GM21360 (cell line): ENCODE data around the gene P3R3URF.

Experiments used
- ATAC-seq: cut with Tn5 transposase; IDR thresholded peaks from one replicate; pipeline ENCODE4 v1.9.1; 2021; ENCODE audit warnings: mild to moderate bottlenecking, moderate library complexity; ENCODE audit not compliant: unreplicated experiment

The P3R3URF gene

DNA sequence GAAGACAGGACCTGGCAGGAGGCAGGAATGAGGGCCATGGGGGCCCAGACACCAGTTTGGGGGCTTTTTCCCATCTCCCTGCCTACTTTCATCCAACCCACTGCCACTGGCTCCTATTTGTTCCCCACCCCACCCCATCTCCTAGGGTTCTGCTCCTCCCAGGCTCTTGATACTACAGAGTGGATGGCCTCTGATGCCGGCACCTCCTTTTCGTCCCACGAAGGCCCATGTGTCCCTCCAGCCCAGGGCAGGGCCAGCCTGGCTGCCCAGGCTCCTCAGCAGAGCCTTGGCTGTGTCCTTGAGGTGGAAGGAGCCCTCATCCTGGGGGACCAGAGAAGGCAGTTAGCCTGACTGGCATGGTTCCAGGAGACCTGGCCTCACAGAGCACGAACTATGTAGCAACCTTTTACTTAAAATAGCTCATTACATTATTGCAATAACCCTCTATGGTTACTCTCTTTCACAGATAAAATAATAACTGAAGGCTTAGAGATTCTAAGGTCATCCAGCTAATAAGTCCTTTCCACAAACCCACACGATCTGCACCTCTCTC, 18.4 kb upstream of the P3R3URF start:
- no peak for ATAC-seq

GRCh38 chr1:46193984-46194570, 17.8 kb upstream of the P3R3URF start:
- ATAC-seq, result no peak

DNA sequence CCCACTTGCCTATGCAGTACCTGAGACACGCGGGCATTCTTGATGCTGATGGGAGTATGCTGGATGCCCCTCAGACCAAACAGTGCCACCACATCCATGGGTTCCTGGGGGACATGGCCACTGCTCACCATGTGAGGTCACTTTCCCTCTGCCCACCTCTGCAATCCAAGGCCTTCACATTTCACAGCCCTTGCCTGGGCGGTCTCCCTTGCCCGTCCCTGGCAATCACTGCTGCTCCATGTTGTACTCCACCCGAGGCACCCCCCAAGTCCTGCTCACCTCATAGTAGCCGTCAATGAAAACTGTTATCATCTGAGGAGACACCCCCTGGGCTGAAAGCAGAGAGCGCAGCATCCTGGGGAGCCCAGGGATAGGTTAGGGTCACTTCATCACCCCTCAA, 17.0 kb upstream of the P3R3URF start:
- no peak for ATAC-seq

DNA sequence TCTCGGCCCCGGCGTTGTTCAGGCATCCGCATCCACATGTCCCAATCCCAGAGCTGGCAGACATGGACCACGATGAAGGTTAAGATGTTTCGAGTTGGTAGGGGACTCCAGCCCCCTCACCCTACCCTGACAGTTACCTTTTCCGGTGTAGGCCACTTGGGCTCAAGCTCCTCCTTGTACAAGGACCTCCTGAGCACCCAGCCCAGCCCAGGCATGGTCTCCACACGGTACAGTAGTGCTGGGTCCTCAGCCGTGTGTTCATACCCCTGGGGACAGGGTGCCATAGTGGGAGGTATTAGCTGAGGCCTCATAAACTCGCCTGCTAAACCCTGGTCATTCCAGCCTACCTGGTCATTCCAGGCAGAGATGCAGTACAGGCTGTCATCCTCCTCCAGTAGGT, 15.9 kb upstream of the P3R3URF start:
- ATAC-seq, result no peak

- no peak for ATAC-seq
These were observed 14.9 kb upstream of the P3R3URF start for GRCh38 chr1:46191033-46191701.

DNA sequence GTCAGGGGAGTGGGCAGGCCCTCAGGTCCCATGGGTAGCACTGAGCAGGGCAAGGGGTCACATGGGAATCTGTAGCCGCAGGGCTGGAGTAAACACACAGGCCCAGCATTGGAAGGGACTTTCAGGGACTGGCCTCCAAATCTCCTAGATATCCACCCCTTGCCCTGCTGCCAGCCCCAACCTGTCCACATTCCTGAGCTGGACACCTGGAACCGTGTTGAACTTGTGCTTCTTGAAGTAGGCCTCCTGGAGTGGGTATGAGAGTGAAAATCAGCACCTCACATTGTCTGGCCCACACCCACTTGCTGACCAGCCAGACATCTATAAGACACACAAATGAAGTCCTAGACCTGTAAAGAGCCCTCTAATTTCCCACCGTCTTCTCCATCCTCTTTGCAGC, 14.3 kb upstream of the P3R3URF start:
- no peak for ATAC-seq

GRCh38 chr1:46188295-46189030, 12.2 kb upstream of the P3R3URF start:
- no peak for ATAC-seq

GRCh38 chr1:46187106-46187869, 11.0 kb upstream of the P3R3URF start:
- no peak for ATAC-seq

GRCh38 chr1:46186076-46186475, 9.8 kb upstream of the P3R3URF start:
- no peak for ATAC-seq

- ATAC-seq, result no peak
These were observed 8.8 kb upstream of the P3R3URF start for GRCh38 chr1:46184920-46185658.

DNA sequence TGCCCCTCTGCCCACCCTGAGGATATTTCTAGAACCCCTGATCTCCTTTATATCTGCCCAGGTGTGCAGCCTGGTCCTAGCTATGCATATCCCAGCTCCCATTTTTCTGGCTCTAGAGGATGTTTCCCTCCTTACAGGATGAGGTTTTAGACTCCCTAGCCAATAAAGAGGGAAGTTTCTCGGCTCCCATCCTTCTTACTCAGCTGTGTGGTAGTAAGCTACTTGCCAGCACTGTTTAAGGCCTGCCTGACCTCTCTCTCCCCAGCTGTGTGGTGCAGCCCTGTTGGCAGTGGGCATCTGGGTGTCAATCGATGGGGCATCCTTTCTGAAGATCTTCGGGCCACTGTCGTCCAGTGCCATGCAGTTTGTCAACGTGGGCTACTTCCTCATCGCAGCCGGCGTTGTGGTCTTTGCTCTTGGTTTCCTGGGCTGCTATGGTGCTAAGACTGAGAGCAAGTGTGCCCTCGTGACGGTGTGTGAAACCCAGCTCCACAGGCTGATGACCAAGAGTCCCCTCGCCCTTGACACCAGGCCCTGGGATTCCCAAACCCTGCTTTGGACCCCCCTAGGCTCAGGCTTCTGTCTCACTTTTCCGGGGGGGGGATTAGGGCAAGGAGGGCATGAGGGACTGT, 7.8 kb upstream of the P3R3URF start:
- ATAC-seq, result no peak

DNA sequence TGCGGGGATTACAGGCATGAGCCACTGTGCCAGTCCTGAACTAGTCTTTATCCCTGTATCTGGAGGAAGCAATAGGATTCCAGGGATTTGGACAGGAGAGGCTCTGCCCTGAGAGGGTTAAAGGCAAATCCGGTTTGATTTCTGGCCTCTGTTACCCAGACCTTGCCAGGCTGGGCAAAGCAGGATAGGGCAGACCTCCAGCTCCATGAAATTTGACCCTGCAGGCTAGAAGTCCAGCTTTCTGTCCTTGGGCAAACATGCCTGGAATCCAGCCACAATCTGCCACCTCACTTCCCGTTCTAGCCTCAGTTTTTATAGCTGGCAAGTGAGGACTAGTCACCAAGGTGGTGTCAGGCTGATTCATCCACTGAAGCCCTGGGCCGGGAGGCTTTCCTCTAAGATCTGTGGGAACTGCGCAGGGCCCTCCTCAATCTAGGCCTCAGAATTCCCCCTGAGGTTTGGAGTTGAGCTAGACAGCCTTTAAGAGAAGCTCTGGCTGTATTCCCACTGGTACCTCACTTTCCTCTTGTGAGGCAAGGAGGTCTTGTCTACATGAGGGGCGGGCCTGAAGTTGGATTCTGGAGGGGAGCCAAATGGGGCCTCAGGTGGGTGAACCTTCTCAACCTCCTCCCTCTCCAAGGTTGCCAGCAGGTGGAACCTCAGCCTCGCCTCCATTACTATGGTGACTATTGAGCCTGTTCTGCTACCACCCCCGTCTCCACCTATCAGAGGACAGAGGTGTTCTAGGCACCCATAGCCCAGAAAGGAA, 7.0 kb upstream of the P3R3URF start:
- no peak for ATAC-seq

GRCh38 chr1:46181343-46182260, 5.3 kb upstream of the P3R3URF start:
- no peak for ATAC-seq

DNA sequence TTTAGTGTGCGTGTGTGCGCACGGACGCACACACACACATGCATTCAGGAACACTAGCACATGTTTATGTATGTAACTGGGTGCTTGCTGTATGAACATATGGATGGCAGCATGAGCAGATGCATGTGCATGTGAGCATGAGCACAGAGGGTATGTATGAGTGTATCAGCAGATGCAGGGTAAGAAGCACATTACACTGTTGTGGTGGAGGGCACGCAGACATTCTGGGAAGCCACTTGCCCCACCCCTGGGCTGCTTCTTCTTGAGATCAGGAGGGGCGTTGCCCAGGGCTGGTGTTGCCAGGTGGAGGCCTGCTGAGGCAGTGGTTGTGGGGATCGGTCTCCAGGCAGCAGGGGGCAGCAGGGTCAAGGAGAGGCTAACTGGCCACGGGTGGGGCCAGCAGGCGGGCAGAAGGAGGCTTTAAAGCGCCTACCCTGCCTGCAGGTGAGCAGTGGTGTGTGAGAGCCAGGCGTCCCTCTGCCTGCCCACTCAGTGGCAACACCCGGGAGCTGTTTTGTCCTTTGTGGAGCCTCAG, 3.9 kb upstream of the P3R3URF start:
- ATAC-seq, result no peak

GRCh38 chr1:46179138-46180081, 3.1 kb upstream of the P3R3URF start:
- no peak for ATAC-seq

DNA sequence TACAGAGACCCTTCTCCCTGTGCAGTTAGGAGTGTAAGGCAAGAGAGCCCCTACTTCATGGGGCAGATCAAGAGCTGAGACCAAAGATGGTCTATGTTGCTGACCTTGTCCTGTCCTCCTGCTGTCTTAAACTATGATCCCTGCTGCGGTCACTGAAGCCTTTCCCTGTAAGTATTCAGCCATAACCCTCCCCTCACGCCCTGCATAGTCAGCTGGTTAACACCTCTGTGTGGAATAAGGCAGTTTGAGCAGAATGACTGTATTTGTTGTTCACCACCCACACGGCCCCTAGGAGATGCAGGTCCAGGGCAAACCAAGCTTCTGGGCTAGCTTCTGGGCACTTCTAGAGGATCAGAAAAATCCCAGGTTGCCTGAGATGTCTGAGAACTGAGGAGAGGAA, 1.0 kb downstream of the P3R3URF start:
- no peak for ATAC-seq
